ENCODE data around the gene MKNK1.

The MKNK1 gene

DNA sequence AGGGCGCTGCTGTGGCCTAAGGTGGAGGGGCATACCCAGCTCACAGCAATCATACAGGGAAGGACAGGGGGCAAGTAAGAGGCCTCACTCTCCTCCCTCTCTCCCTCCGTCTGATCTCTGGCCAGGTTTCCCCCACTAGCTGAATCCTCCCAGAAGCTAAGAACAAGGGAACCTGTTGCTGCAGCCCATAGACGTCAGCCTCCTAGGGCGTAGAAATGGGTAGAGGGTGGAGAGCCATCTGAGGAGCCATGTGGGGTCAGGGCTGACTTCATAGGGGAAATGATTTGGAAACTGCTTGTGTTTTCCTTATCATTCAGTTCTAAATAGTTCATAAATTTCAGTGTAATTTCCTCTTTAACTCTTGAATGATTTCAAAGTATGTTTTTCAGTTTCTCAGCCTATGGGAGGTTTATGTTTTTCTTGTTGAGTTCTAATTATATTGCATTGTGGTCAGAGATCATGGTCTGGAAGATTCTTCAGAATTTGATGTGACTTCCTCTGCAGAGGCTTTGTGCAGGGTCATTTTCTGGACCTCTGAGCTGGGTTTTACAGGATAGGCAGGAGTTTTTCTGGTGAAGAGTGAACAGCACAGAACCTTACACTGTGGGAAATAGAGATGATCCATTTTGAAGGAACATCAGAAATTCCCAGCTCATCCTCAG lies 14.8 kb upstream of the MKNK1 start:
- DNase-seq, result no peak

- no peak for DNase-seq
Observed at GRCh38 chr1:46617833-46618232, 13.8 kb upstream of the MKNK1 start.

DNA sequence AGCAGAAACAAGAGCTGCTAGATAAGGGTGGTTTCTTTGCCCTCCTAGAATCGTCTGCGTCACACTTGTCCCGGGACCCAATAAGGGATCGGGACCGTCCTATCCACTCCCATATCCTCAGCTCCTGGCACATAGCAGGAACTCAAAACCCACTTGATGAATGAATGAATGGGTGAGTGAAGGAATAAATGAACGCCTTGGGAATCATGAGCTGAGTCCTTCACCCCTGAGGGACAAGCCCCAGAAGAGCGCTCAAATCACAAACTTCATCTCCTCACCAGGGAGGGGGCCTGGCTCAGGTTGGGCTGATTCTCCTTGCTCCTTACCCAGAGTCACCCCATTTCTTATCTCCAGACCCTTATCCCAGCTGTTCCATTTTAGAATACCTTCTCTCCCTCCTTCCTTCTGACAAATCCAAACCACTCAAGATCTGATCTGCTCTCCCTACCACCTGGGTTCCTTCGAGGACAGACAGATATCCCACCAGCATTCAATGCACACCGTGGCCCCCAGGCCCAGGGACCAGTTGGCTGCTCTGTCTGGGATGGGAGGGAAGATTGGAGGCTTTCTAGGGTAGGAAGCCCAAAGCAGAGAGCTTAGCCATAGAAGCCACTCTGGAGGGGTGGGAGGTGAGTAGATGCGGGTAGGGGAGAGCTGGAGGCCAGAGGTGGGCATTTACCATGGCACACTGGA lies 13.2 kb upstream of the MKNK1 start:
- no peak for DNase-seq

- DNase-seq, result no peak
Observed at GRCh38 chr1:46616277-46617107, 12.4 kb upstream of the MKNK1 start, which contains the start of gene MOB3C. Gene MOB3C, minus strand, starts transcription at chr1:46616811. Its CDS starts 3,490 bp downstream, at chr1:46613321.

DNA sequence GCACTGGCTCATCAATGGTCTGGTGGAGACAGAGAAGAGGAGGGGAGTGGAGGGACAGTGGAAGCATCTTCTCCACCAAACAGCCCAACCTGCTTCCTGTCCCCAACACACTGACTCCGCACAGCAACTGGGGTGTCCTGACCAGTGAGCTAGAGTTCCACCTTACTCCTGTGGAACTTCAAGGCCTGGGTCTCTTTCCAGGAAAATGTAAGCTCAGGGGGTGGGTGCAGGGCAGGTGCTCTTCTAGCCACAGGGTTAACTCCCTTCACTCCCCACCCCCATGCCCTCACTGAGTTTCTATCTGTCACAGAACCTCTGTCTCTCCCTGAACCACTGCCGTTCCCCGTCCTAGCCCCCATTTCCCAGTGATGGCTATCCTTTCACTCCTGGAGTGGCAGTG lies 11.7 kb upstream of the MKNK1 start:
- no peak for DNase-seq

DNA sequence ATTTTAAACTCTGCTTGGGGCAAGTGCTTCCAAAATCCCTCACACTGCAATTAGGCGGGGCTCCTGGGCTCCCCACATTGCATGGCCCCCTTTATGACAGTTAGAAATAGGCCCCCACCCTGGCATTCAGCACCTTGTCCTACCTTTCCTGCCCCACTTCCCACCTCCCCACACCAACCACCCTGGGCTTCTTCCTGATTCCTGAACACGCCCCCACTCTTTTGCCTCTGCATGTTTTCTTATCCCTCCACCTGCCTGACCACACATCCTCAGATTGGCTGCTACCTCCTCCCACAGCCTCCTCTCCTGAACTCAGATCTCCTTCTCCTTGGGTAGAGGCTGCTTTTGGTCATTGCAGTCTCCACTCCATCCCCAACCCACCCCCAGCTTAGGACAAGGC lies 11.0 kb upstream of the MKNK1 start:
- no peak for DNase-seq

- no peak for DNase-seq
Observed at GRCh38 chr1:46614604-46614984, 10.5 kb upstream of the MKNK1 start.

GRCh38 chr1:46613661-46614603 lies 9.9 kb upstream of the MKNK1 start:
- DNase-seq, result no peak

GRCh38 chr1:46612937-46613660 lies 9.0 kb upstream of the MKNK1 start:
- DNase-seq, result no peak

GRCh38 chr1:46611691-46612221 lies 7.7 kb upstream of the MKNK1 start:
- DNase-seq, result no peak

DNA sequence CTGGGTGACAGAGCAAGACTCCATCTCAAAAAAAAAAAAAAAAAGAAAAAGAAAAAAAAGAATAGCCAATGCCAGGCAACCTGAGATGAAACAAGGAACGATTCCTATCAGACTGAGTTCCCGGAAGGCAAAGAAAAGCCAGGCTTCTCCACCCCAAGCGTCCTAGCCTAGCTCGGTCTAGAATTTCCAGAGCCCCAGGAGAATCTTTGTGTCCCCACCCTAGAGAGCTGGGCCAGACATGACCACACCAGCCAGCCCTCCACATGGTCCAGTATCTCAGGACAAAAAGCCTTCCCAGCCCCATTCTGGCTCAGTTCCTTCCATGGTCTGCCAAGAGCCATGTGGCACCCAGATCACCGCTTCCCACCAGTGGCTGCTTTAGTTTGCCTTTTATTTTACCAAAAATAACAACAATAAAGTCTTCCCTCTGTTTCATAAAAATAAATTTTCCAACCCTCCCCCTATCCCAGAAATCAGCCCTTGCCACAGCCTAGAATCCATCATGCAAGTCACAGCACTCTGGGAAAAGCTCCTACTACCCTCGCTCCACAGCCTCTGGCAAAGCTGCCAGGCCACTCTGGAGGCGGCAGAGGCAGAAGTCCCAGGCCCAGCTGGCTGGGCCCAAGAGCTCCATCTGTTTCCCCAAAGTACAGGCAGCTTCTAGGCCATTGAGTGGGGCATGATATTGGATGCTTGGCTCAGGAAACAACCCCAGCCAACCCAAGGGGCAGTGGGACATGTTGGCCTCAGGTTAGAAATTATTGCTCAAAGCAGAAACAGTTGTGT lies 3.5 kb upstream of the MKNK1 start:
- no peak for DNase-seq

- no peak for DNase-seq
Observed at GRCh38 chr1:46606255-46606965, 2.3 kb upstream of the MKNK1 start.

DNA sequence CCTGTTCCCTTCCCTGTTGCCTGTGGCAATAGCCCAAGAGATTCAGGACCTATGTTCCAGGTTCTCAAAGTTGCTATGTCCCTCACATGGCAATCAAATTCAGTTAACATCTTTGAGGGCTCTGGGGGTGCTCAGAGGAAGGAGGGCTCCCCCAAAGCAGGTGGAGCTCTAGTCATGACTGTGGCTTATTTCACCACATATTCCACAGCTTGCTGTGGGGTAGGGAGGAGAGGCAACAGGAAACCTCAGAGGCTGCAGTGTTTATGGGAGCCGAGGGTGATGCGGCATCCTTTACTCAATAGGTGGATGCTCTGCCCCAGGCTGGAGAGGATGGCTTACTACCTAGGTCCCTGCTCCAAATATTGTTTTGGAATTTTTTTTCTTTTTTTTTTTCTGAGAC lies 1.2 kb upstream of the MKNK1 start:
- no peak for DNase-seq

- no peak for DNase-seq
Observed at GRCh38 chr1:46603481-46603857, 599 bp downstream of the MKNK1 start.

GRCh38 chr1:46601257-46602007 lies 2.6 kb downstream of the MKNK1 start:
- no peak for DNase-seq

DNA sequence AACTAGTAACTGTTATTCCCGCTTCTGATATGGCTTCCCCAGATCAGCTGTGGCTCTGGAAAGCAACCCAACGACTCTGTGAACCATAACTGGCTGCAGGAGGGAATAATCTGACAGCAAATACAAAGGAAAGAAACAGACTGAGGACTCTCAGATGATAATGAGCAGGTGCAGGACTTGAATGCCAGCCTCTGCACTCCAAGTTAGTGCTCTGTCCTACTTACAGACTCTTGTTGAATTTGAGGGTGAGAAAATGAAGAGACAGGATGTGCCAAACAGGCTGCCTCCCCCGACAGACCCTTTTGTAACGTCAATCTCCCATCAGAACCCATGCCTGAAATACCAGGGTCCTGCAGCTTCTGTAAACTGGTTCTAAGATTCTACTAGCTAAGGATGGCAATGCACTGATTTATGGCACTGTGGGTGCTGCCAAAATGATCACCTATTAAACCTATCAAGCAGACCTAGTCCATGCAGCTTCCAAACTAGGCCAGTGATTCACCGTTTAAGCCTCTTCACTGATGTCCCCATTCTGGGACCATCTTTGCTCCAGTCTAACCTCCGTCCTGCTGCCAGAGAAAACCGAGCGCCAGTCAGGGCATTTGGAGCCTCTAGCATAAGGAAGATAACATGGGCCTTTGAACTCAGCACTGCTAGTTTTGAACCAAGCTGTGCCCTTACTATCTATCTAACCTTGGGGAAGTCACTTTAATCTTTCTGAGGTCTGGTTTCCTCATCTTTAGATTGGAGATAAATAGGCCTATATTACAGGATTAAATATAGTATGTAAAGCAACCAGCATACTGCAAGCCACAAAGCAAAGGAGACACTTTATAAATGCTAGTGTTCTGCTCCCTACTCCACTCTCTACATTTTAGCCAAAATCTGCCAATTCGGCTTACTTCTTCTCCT lies 4.8 kb downstream of the MKNK1 start:
- DNase-seq, result no peak

- DNase-seq, result no peak
Observed at GRCh38 chr1:46596846-46597245, 7.2 kb downstream of the MKNK1 start.

- no peak for DNase-seq
Observed at GRCh38 chr1:46596036-46596435, 8.0 kb downstream of the MKNK1 start.
